ENCODE results near the gene EFCAB8. TPM values are rescaled to one million over a fixed set of nuclear protein-coding genes. Genes with fewer than 3 reads are reported as not detected.

The EFCAB8 gene
- total RNA-seq, 4 donors from 2014 or later = 1.4 to 1.5 TPM; not detected in 2

GRCh38 chr20:32993496-32994050 is 134.8 kb downstream of the EFCAB8 start:
- DNase-seq = no peak
- Histone ChIP-seq H3K4me3 (no peak overlapping the region), H3K27ac (no peak overlapping the region), H3K27me3 (no peaks in the 10 kb centered on the region), H3K9me3 (no peaks in the 10 kb centered on the region), H3K4me1 (no peaks in the 10 kb centered on the region), H3K36me3 (no peaks in the 10 kb centered on the region)
- intact Hi-C loops (cut with DNase I; ENCODE audit: low total_unique reads) = no loop called here
- TF ChIP-seq CTCF (IDR thresholded peaks at IDR 0.05) (no peak), POLR2A (IDR thresholded peaks at IDR 0.05) (no peak)

DNA sequence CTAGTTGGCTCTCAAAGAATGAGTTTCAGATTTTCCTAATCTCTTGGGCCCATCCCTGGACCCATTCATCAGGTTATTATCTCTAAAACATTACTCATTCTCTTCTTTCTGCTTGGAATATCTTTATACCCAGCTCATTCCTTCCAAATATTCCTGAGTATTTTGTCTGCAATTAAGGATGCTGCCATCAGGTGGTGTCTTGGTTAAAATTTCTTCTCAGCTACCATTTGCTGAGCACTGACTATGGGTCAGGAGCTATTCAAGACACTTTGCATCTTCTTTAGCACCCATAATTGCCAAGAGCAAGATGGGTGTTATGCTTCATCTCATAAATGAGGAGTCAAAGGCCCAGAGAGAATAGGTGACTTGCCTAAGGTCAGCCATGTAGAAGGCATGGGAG is 137.1 kb downstream of the EFCAB8 start:
- no peak for TF ChIP-seq POLR2A (IDR thresholded peaks at IDR 0.05)
- no peak for TF ChIP-seq CTCF (IDR thresholded peaks at IDR 0.05)
- H3K27me3 ChIP-seq = no peaks in the 10 kb centered on the region
- no peak overlapping the region for H3K4me3 ChIP-seq
- DNase-seq = no peak
- no peak overlapping the region for H3K27ac ChIP-seq
- H3K36me3 ChIP-seq = no peaks in the 10 kb centered on the region
- no peaks in the 10 kb centered on the region for H3K9me3 ChIP-seq
- H3K4me1 ChIP-seq = no peaks in the 10 kb centered on the region
- intact Hi-C loops (cut with DNase I; ENCODE audit: low total_unique reads) = no loop called here

GRCh38 chr20:32997431-32997830 is 138.7 kb downstream of the EFCAB8 start:
- no peaks in the 10 kb centered on the region for H3K9me3 ChIP-seq
- no peaks in the 10 kb centered on the region for H3K4me1 ChIP-seq
- TF ChIP-seq CTCF (IDR thresholded peaks at IDR 0.05) = no peak
- TF ChIP-seq POLR2A (IDR thresholded peaks at IDR 0.05) = no peak
- H3K4me3 ChIP-seq = no peak overlapping the region
- no peaks in the 10 kb centered on the region for H3K36me3 ChIP-seq
- intact Hi-C loops (cut with DNase I; ENCODE audit: low total_unique reads) = no loop called here
- H3K27me3 ChIP-seq = no peaks in the 10 kb centered on the region
- no peak for DNase-seq
- no peak overlapping the region for H3K27ac ChIP-seq

DNA sequence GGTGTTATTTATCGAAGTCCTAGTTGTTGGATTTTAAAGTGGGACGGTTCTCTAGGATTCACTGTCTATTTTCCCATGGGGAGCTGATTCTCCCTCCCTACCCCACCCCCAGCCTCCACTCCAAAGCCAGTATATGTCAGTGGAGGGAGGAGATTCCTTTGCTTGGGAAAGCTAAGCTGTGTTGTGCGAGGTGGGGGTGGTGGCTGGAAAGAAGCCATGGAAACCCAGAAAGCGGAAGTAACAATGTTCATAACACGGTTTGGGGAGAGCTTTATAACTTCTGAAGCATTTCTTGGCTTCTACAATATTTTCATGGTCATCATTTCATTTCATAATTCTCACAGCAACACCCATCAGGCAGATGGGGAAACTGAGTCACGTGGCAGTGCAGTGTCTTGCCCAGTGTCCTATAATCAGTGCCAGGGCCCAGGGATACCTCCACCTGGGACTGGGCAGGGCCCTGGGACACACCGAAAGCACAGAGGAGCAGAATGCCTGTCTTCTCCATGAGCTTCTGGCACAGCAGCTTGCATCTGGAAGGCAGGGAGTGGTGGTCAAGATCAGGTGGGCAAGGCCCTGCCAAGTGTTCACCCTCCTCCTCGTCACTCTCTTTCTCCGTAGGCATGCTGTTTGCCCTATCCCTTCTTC is 141.0 kb downstream of the EFCAB8 start:
- Histone ChIP-seq H3K9me3 (no peaks in the 10 kb centered on the region), H3K27ac (no peak overlapping the region), H3K27me3 (no peaks in the 10 kb centered on the region), H3K4me3 (no peak overlapping the region), H3K4me1 (no peaks in the 10 kb centered on the region), H3K36me3 (no peaks in the 10 kb centered on the region)
- TF ChIP-seq CTCF (IDR thresholded peaks at IDR 0.05) = no peak
- no peak for TF ChIP-seq POLR2A (IDR thresholded peaks at IDR 0.05)
- DNase-seq = no peak
- intact Hi-C loops (cut with DNase I; ENCODE audit: low total_unique reads) = no loop called here

DNA sequence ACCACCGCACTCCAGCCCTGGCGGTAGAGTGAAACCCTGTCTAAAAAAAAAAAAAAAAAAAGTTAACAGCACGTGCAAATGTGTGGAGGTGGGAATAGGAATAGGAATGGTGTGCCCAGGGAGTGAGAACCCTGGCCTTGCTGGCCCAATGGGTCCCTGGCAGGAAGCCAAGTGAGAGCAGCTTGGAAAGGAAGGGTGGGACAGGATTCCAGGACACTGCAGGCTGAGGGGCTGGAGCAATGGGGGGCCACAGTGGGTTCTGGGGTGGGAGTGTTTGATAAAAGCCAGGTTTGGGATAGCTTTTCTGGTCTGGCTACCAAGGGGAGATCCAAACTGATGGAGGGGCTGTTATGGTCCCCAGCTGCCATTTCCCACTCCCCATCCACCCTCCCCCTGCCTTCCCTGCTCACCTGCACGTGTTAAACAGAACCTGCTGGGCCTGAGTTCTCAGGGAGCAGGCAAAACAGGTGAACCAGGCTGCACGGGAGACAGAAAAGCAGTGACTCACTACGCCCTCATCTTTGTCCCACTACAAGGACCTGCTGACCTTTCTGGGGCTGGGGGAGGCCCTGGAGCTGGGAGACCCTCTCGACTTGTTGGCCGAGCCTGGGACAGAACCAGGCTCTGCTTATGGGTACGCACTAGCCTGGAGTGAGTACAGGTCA is 142.2 kb downstream of the EFCAB8 start:
- Histone ChIP-seq H3K4me1 (no peaks in the 10 kb centered on the region), H3K27me3 (no peaks in the 10 kb centered on the region), H3K27ac (no peak overlapping the region), H3K36me3 (no peaks in the 10 kb centered on the region), H3K4me3 (no peak overlapping the region), H3K9me3 (no peaks in the 10 kb centered on the region)
- intact Hi-C loops (cut with DNase I; ENCODE audit: low total_unique reads) = no loop called here
- TF ChIP-seq CTCF (IDR thresholded peaks at IDR 0.05) (no peak), POLR2A (IDR thresholded peaks at IDR 0.05) (no peak)
- DNase-seq = no peak

Data from uterus (tissue), 4 donors.